H1 (cell line): ENCODE results near the gene ARL9. TPM values are rescaled to one million over a fixed set of nuclear protein-coding genes. Genes with fewer than 3 reads are reported as not detected.

ENCODE experiments used
- BRCA1 ChIP-seq: IDR thresholded peaks from 2 replicates; pipeline ENCODE4 v1.6.1; 2012; ENCODE audit warnings: low read depth, low read length, improper control_type of control experiment
- CHD2 ChIP-seq: IDR thresholded peaks from 2 replicates; pipeline ENCODE4 v1.6.1; 2012; ENCODE audit warnings: low read length, improper control_type of control experiment
- KDM1A ChIP-seq: fragments of 200-600, 300-600 bp; sonication (generic); IDR thresholded peaks from 2 replicates; pipeline ENCODE4 v1.7.1; 2016; ENCODE audit warnings: mild to moderate bottlenecking, low read length, borderline replicate concordance
- NANOG ChIP-seq: IDR thresholded peaks from 2 replicates; pipeline ENCODE4 v1.6.1; 2011; ENCODE audit warnings: low read length, low read depth, mild to moderate bottlenecking, inconsistent platforms; ENCODE audit not compliant: insufficient read depth, poor library complexity, severe bottlenecking
- TCF12 ChIP-seq: IDR thresholded peaks from 2 replicates; pipeline ENCODE4 v1.6.1; 2011; ENCODE audit warnings: low read depth, mild to moderate bottlenecking, low read length
- polyA plus RNA-seq, 7 experiments: library from polyadenylated mRNA; depleted of rRNA in 3 of 7; stranded (reverse) in 5 of 7; unstranded in 2 of 7; fragments of >200 nt in 5 of 7; fragments of 200-250 nt in 2 of 7; gene quantifications; 1 replicate in 5 of 7; 2 replicates in 1 of 7; 4 replicates in 1 of 7; pipeline versions ENCODE4 v1.2.1 to v1.2.3, GENCODE V29; 2011 to 2013; ENCODE audit warnings: missing spikeins in 2 of 7, mixed read lengths in 2 of 7
- total RNA-seq: library from RNA; stranded (reverse); fragmentation: NEBNext Ultra II Directional; extraction: Animal tissue kit (Norgen Biotek cat#: 25700); gene quantifications from 2 replicates; pipeline ENCODE4 v1.2.1, GENCODE V29; 2021

Gene ARL9
- total and polyA plus RNA-seq, 2 of the 8 experiments (the other 6 are each of a cell fraction or from before 2014, with no cell fraction given): 0.60 to 0.76 TPM

DNA sequence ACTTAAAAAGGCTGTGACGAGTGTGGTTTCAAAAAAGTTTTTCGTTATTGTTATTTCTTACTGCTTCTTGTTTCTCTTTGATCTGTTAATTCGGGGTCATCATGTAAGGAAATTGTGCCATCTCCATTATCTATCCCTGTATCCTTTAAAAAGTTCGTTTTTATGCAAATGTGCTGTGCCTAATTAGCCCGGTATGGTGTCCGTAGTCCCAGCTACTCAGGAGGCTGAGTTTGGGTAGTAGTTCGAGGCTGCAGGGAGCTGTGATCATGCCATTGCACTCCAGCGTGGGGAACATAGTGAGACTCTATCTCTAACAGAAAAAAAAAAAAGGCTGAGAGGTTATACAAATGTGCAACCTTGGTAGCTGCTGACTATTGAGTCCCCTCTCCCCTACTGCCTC is 45.1 kb downstream of the ARL9 start (continued):
- TF ChIP-seq BRCA1 (no peak), KDM1A (no peak), NANOG (no peak), CHD2 (no peak), TCF12 (no peak)
